Endothelial cell of umbilical vein (primary cell): ENCODE data around the gene SRCIN1. TPM values are rescaled to one million over a fixed set of nuclear protein-coding genes. Genes with fewer than 3 reads are reported as not detected.

Experiments
- BruUV-seq: library from RNA; stranded (reverse); fragments of 400-500 nt; replicated peaks from 2 replicates; lab custom pipeline; 2021; lab: Mats Ljungman, UMichigan
- CTCF ChIA-PET: fragments of 300-600, 350-600 bp; sonication (Branson Sonifier 250); formaldehyde crosslinking; loops from one replicate; lab custom pipeline; 2021; ENCODE audit warnings: antibody characterized with exemption, inconsistent platforms; lab: Charles Lee
- POLR2A ChIA-PET: fragments of 300-600, 350-600 bp; sonication (Branson Sonifier 250); formaldehyde crosslinking; loops from one replicate; lab custom pipeline; 2021; ENCODE audit warnings: antibody characterized with exemption, inconsistent platforms; lab: Charles Lee
- DNase-seq: peaks from one replicate; pipeline ENCODE4 v3.0.0-alpha.2; 2011; ENCODE audit warnings: low read depth, low spot score
- FAIRE-seq: peaks from 2 replicates; lab custom pipeline; 2011; peaks lifted over from hg19 to GRCh38; lab: Jason Lieb, UNC
- H2AFZ ChIP-seq: 2 replicates; pipeline ENCODE4 v1.6.0; 2012; ENCODE audit warnings: low read depth, low read length, control low read depth, inconsistent platforms
- H3K27ac ChIP-seq: 2 replicates; pipeline ENCODE4 v1.5.1; 2011; ENCODE audit warnings: low read depth, mild to moderate bottlenecking, control low read depth, low read length, moderate library complexity; ENCODE audit not compliant: insufficient read depth
- H3K27me3 ChIP-seq, 2 experiments: 2 replicates each; pipeline versions ENCODE4 v1.6.0 to v1.6.1; 2011; ENCODE audit warnings: low read length in 2 of 2, mixed read lengths in 1 of 2; ENCODE audit not compliant: control insufficient read depth in 2 of 2, insufficient read depth in 2 of 2
- H3K36me3 ChIP-seq, 2 experiments: 2 replicates in 1 of 2; 3 replicates in 1 of 2; pipeline ENCODE4 v1.5.1; 2011; ENCODE audit warnings: low read length in 2 of 2, mild to moderate bottlenecking in 1 of 2, moderate library complexity in 1 of 2; ENCODE audit not compliant: control insufficient read depth in 2 of 2, insufficient read depth in 2 of 2; ENCODE audit errors: extremely low read depth in 1 of 2
- H3K4me1 ChIP-seq: 3 replicates; pipeline ENCODE4 v1.5.1; 2011; ENCODE audit warnings: mild to moderate bottlenecking, low read length; ENCODE audit not compliant: control insufficient read depth, insufficient read depth; ENCODE audit errors: extremely low read depth
- H3K4me2 ChIP-seq: 2 replicates; pipeline ENCODE4 v1.6.1; 2011; ENCODE audit warnings: low read length, control low read depth, mixed read lengths; ENCODE audit not compliant: insufficient read depth
- H3K4me3 ChIP-seq, 3 experiments: fragments of 200-600 bp in 1 of 3; sonication (generic), shearing (Covaris generic) in 1 of 3; replicated peaks in 1 of 3; 2 replicates each; pipeline ENCODE4 v1.5.1; 2011 to 2016; ENCODE audit warnings: control low read depth in 3 of 3, low read length in 3 of 3, mild to moderate bottlenecking in 2 of 3, inconsistent platforms in 1 of 3, low read depth in 1 of 3, moderate library complexity in 1 of 3; ENCODE audit not compliant: insufficient read depth in 1 of 3
- H3K79me2 ChIP-seq: 2 replicates; pipeline ENCODE4 v1.6.0; 2012; ENCODE audit warnings: low read length, inconsistent platforms; ENCODE audit not compliant: control insufficient read depth, insufficient read depth
- H3K9ac ChIP-seq: replicated peaks from 2 replicates; pipeline ENCODE3; 2011; ENCODE audit warnings: low read length, control low read depth; ENCODE audit not compliant: insufficient read depth; ENCODE audit errors: extremely low read depth
- H3K9me1 ChIP-seq: replicated peaks from 3 replicates; pipeline ENCODE4 v1.6.0; 2011; ENCODE audit warnings: mild to moderate bottlenecking, low read length; ENCODE audit not compliant: control insufficient read depth, insufficient read depth; ENCODE audit errors: extremely low read depth
- H3K9me3 ChIP-seq: replicated peaks from 2 replicates; pipeline ENCODE4 v1.5.1; 2012; ENCODE audit warnings: low read length, inconsistent platforms; ENCODE audit not compliant: control insufficient read depth, insufficient read depth
- H4K20me1 ChIP-seq: replicated peaks from 2 replicates; pipeline ENCODE3; 2011; ENCODE audit warnings: mild to moderate bottlenecking, low read length; ENCODE audit not compliant: control insufficient read depth, insufficient read depth; ENCODE audit errors: extremely low read depth
- CTCF ChIP-seq, 2 donors: IDR thresholded peaks; 1 replicate in 1 of 2; 2 replicates in 1 of 2; pipeline ENCODE4 v1.5.1; 2011; ENCODE audit warnings: low read length in 2 of 2, mild to moderate bottlenecking in 2 of 2, moderate library complexity in 2 of 2, control low read depth in 1 of 2, inconsistent platforms in 1 of 2, low read depth in 1 of 2; ENCODE audit not compliant: insufficient read depth in 1 of 2; ENCODE audit errors: extremely low read depth in 1 of 2
- EZH2 ChIP-seq: IDR thresholded peaks from 2 replicates; pipeline ENCODE4 v1.6.1; 2012; ENCODE audit warnings: borderline replicate concordance, low read depth, mild to moderate bottlenecking, moderate library complexity, low read length, inconsistent platforms; ENCODE audit not compliant: severe bottlenecking
- FOS ChIP-seq: IDR thresholded peaks from 2 replicates; pipeline ENCODE4 v1.6.1; 2011; ENCODE audit warnings: mild to moderate bottlenecking, low read length, moderate library complexity, borderline replicate concordance; ENCODE audit not compliant: insufficient read depth
- GATA2 ChIP-seq: IDR thresholded peaks from 2 replicates; pipeline ENCODE4 v1.7.0; 2011; ENCODE audit warnings: low read depth, mild to moderate bottlenecking, moderate library complexity, mixed read lengths, low read length; ENCODE audit not compliant: insufficient read length, insufficient read depth
- JUN ChIP-seq: IDR thresholded peaks from 2 replicates; pipeline ENCODE4 v1.6.1; 2011; ENCODE audit warnings: borderline replicate concordance, low read depth; ENCODE audit not compliant: insufficient read length, insufficient read depth
- MAX ChIP-seq: IDR thresholded peaks from 2 replicates; pipeline ENCODE4 v1.6.1; 2011; ENCODE audit not compliant: insufficient read depth, insufficient read length
- MYC ChIP-seq: IDR thresholded peaks from one replicate; pipeline ENCODE4 v1.6.1; 2011; ENCODE audit warnings: mild to moderate bottlenecking, low read depth, low read length
- POLR2A ChIP-seq: IDR thresholded peaks from 2 replicates; pipeline ENCODE4 v1.6.1; 2012; ENCODE audit warnings: low read depth, mild to moderate bottlenecking, control low read depth, low read length
- POLR2AphosphoS5 ChIP-seq: IDR thresholded peaks from 2 replicates; pipeline ENCODE4 v1.6.1; 2012; ENCODE audit warnings: low read depth, mild to moderate bottlenecking, control low read depth, low read length, moderate library complexity; ENCODE audit not compliant: insufficient read depth
- dilution Hi-C: fragments of 300-500 bp; cut with MboI; formaldehyde crosslinking; loops from one replicate; pipeline ENCODE4 v1.15.0; 2019; ENCODE audit warnings: low sequenced_read_pairs; ENCODE audit not compliant: extremely low pct_ligation_motif_present
- intact Hi-C: fragments of 100-400 bp; cut with micrococcal nuclease; formaldehyde crosslinking; loops from one replicate; pipeline ENCODE4 v1.10.0; 2022
- polyA plus RNA-seq, 4 experiments: library from polyadenylated mRNA; depleted of rRNA in 3 of 4; stranded (reverse) in 3 of 4; unstranded in 1 of 4; fragments of >200 nt; gene quantifications; 2 replicates each; pipeline versions ENCODE4 v1.2.1 to v1.2.3, GENCODE V29; 2011 to 2012; ENCODE audit warnings: missing spikeins in 1 of 4
- total RNA-seq: library from RNA; stranded (reverse); gene quantifications from 2 replicates; pipeline ENCODE4 v1.2.3, GENCODE V29; 2021

Gene SRCIN1
- total and polyA plus RNA-seq, 2 donors (not counting 3 experiments of a cell fraction or from before 2014, with no cell fraction given) = 0.15 to 0.35 TPM

- no peak for DNase-seq
- Histone ChIP-seq H3K4me2 (no peak overlapping the region), H3K27ac (no peak overlapping the region), H3K9me3 (no peaks in the 10 kb centered on the region), H3K4me1 (no peaks in the 10 kb centered on the region), H3K79me2 (no peaks in the 10 kb centered on the region), H3K9ac (no peak overlapping the region), H3K4me3 (no peak overlapping the region), H3K36me3 (no peaks in the 10 kb centered on the region), H4K20me1 (no peaks in the 10 kb centered on the region), H3K9me1 (no peaks in the 10 kb centered on the region), H3K27me3 (peaks cover 50 to 63% of the 10 kb centered on the region in 2 experiments), H2AFZ (no peak overlapping the region)
- dilution Hi-C loops (no loop called here), intact Hi-C loops (no loop called here)
- no peak for FAIRE-seq
- ChIA-PET POLR2A (no interaction called here), CTCF (interaction anchor here (1.2 kb wide), 1 partner anchor 12 kb away, joined by 7 read pairs; no protein-coding TSS in a partner anchor)
- TF ChIP-seq MAX (no peak), MYC (no peak), CTCF (IDR thresholded peaks at IDR 0.05; ENCODE audit: extremely low read depth in 1 of 2, insufficient read depth in 1 of 2, low read depth in 1 of 2, low read length in 2 of 2) (no peak), POLR2A (no peak), EZH2 (no peak), FOS (no peak), GATA2 (no peak), POLR2AphosphoS5 (no peak), JUN (no peak)
- no TSS peak for BruUV-seq
Measured at GRCh38 chr17:38569701-38570512, 35.8 kb downstream of the SRCIN1 start.
